HK-2 (cell line): ENCODE results near the gene COL12A1.

ENCODE experiments used
- DNase-seq: peaks from one replicate; pipeline ENCODE4 v3.0.0-alpha.2; 2018; ENCODE audit not compliant: unreplicated experiment

COL12A1 gene

GRCh38 chr6:75205776-75206575 is at the start of gene COL12A1:
TSS of gene COL12A1 (minus strand) at chr6:75206053. CDS start at chr6:75202792, 3,261 bp downstream.
- DNase-seq: peak; percentile 90

DNA sequence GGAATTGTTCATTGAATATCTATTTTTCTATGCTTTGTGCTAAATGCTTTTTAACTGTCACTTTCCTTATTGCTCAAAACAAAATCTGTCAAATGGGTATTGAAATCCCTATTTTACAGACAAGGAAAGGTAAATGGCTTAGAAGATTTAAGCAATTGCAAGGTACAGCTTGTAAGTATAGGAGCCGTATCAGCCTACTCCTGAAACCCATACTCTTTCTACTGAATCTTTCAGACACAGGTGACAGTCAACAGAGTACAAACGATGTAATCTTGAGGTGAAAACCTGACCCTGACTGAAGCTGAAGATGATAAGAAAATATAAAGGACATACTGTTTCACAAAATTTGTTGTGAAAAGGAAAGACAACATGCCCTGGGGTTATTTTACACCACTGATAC is 44.7 kb upstream of the COL12A1 start:
- DNase-seq: no peak

GRCh38 chr6:75249837-75250236 is 44.0 kb upstream of the COL12A1 start:
- no peak for DNase-seq

DNA sequence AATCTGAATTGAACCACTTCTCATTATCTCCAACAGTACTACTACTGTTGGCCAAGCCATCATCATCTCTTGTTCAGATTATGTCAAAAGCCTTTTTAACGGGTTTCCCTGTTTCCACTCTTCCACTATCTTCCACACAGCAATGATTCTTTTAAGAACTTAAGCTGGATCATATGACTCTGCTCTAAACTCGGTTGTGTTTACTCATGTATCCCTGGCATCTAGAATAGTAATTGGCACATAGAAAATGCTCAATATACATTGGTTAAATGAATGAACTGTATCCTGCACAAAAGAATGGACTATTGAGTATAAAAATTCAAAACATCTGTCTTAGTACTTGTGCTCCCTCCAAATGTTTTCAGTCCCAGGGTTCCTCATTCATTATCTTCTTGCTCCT is 40.5 kb upstream of the COL12A1 start:
- no peak for DNase-seq

DNA sequence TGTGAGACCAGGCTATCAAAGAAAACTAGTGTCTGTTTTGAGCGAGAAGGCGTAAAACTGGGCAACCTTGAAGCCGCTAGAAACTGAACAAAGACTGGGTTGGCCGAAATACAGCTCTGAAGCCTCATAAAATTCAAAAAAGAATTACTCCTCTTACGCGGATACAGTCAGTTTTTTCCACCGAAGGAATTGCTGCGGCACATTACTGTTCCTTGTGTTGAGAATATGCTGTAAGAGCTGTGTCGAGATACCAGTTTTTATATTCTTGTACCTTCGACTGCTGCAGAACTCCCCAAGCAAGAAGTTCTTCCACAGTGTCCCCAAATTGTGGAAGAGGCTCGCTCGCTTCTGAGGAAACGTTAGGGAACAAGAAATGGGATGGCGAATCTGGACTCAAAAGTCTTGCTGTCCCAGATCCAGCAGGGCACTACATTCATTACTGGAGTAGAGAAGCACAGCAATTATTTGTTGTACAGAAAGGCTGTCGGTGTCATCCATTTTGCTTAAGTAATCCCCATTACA is 38.3 kb upstream of the COL12A1 start:
- DNase-seq: no peak

DNA sequence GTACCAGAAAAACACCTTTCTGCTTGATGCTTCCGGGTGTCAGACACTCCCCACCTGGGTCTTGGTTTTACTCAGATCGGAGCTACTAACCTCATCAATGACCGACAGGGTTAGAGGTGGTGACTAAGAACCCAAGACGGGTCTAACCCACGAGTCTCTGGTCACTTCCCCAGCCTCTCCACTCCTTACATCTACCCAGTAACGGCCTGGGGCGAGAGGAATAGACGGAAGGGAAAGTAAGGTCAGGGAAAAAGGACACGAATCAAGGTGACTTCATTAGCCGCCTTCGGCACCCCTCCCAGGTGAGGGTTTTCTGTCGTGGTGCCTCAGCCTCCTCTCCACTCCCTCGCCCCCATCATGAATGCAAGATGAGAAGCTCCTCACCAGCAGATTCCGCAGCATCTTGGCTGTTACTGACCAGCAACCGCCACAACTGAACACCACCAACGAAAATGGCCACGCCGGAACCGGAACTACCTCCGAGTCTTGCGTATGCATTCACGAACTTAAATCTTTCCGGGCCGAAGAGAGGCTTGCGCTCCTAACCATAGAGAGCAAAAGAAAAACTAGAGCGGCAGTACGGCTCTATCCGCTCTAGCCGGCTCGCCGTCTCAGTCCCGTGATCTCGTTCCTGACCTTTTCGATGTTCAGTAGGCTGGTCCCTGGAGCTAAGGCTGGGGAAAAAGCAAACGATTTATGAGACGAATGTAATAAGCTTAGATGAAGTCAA is 37.6 kb upstream of the COL12A1 start, which contains the start of gene COX7A2:
Gene COX7A2 (minus strand): TSS at position 469 of the 730 bp plus-strand sequence. CDS start 67 bp downstream, at position 402.
- peak; percentile 90 for DNase-seq

DNA sequence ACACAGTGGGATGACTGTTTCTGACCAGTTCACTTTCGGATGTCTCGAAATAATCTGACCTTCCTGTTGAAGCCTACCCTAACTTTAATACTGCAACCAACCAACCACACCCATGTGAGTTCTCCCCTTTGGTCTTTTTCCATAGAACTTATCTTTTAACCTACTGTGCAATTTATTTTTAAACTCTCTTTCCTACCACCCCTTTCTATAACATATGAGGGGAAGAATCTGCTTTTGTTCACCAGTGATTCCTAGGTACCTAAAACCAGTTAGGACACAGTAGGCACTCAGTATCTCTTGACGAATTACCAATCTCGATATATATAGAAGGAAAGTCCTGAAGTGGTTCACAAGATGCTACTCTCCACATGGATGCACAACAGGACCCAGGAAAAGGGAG is 30.8 kb upstream of the COL12A1 start:
- DNase-seq: no peak

GRCh38 chr6:75235271-75235670 is 29.4 kb upstream of the COL12A1 start:
- DNase-seq: no peak

GRCh38 chr6:75234126-75234865 is 28.4 kb upstream of the COL12A1 start:
- DNase-seq: no peak

- no peak for DNase-seq
Observed at GRCh38 chr6:75233092-75233615, 27.3 kb upstream of the COL12A1 start.

DNA sequence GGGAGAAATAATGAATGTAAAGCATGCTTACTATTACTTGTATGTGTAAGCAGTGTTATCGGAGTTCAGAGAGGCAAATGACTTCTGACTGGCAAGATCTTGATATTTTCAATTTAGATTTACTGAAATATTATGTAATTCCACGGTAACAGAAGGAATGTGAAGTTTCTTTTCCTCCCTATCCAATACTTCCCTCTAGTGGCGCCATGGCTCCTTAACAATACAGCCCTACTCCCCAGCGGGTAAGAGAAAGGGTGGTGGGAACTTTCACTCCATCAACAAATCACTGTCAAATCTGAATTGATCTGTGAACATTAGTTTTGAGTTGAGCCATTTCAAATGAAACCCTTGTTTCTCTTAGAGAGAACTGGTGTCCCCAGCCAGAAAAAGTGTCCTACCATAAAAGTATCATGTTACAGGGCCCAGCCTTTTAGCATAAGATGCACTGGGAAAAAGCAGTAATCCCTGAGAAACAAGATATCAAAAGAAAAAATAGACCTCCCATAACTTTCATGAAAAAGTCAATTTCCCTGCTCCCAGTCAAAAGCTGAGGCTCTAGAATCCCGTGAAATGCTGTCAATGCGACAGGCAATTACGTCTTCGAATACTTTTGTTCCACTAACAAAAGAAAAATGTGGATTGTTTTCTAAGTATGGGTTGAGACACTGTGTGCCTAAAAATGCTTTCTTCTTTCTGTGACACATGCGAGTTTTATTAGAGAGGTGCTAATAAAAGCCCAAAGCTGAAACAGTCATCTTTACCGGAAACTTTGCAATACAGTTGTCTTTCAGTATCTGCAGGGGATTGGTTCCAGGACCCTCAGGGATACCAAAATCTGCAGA is 24.9 kb upstream of the COL12A1 start:
- no peak for DNase-seq

GRCh38 chr6:75224303-75224926 is 18.6 kb upstream of the COL12A1 start:
- DNase-seq: no peak

DNA sequence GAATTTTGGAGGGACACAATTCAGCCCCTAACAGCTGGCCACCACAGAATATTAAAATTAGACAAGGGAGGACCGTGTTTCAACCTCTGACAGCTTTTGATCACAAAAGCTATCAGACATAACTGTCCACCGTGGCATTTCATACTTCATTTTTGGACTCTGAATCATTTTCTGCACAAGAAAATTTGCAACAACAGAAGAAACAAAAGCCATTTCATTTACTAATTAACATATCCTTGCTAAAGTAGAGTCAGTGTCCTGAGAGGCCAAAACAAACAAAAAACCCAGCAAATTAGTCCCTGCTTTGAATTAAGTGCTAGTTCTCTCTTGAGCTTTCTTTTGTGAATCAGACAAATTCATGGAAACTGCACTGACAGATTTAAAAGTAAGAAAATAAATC is 17.6 kb upstream of the COL12A1 start:
- DNase-seq: no peak

GRCh38 chr6:75222261-75222660 is 16.4 kb upstream of the COL12A1 start:
- no peak for DNase-seq

GRCh38 chr6:75221116-75221515 is 15.3 kb upstream of the COL12A1 start:
- no peak for DNase-seq

- DNase-seq: no peak
Observed at GRCh38 chr6:75220357-75220756, 14.5 kb upstream of the COL12A1 start.

GRCh38 chr6:75219263-75219662 is 13.4 kb upstream of the COL12A1 start:
- no peak for DNase-seq

- no peak for DNase-seq
Observed at GRCh38 chr6:75217193-75217592, 11.3 kb upstream of the COL12A1 start.

GRCh38 chr6:75215291-75215690 is 9.4 kb upstream of the COL12A1 start:
- DNase-seq: no peak

DNA sequence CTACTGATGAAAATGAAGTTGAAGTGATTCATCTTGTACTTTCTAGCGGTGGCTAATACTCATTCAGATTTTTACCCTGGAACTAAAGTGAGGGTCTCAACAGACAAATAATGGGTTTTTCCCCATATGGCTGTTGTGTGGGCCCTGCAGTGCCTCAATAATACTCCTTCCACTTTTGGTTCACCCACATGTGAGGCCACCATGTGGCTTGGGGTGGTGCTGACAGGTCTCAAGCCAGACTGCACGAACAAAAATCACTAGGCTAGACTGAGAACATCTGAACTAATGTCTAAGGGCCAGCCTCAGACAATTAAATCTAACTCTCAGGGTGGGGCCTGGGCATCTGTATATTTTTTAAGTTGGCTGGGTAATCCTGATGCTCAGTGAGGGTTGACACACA is 7.9 kb upstream of the COL12A1 start:
- no peak for DNase-seq
